DMS114 treated with DMSO at 0.1 percent for 48 hours (cell line): ENCODE measurements around the gene KRTAP5-6.
"Not testable (repeated sequence)": the region's sequence is repeated elsewhere in the genome, so short reads cannot be mapped to it uniquely, and the experiment has no call there.

Experiments
- DNase-seq: peaks from one replicate; lab custom pipeline; 2025; ENCODE audit not compliant: unreplicated experiment; lab: John Stamatoyannopoulos, UW

Gene KRTAP5-6

GRCh38 chr11:1661454-1662269 is 35.3 kb upstream of the KRTAP5-6 start:
- not testable (repeated sequence) for DNase-seq

GRCh38 chr11:1662699-1663283 is 34.2 kb upstream of the KRTAP5-6 start:
- DNase-seq = not testable (repeated sequence)

GRCh38 chr11:1665313-1665712 is 31.7 kb upstream of the KRTAP5-6 start:
- no peak for DNase-seq

GRCh38 chr11:1667121-1667850 is 29.7 kb upstream of the KRTAP5-6 start:
- DNase-seq = no peak

- no peak for DNase-seq
Observed at GRCh38 chr11:1667906-1668305, 29.1 kb upstream of the KRTAP5-6 start.

- no peak for DNase-seq
Observed at GRCh38 chr11:1668911-1669473, 28.0 kb upstream of the KRTAP5-6 start.

GRCh38 chr11:1669546-1670218 is 27.3 kb upstream of the KRTAP5-6 start:
- DNase-seq = no peak

- not testable (repeated sequence) for DNase-seq
Observed at GRCh38 chr11:1670457-1670856, 26.5 kb upstream of the KRTAP5-6 start.

- DNase-seq = no peak
Observed at GRCh38 chr11:1670905-1671371, 26.1 kb upstream of the KRTAP5-6 start.

- no peak for DNase-seq
Observed at GRCh38 chr11:1671658-1672057, 25.3 kb upstream of the KRTAP5-6 start.

- no peak for DNase-seq
Observed at GRCh38 chr11:1672613-1673350, 24.2 kb upstream of the KRTAP5-6 start.

- no peak for DNase-seq
Observed at GRCh38 chr11:1673446-1674172, 23.4 kb upstream of the KRTAP5-6 start.

GRCh38 chr11:1674173-1675131 is 22.5 kb upstream of the KRTAP5-6 start:
- no peak for DNase-seq

GRCh38 chr11:1675536-1676228 is 21.3 kb upstream of the KRTAP5-6 start:
- no peak for DNase-seq

GRCh38 chr11:1676229-1676740 is 20.7 kb upstream of the KRTAP5-6 start:
- DNase-seq = no peak

- no peak for DNase-seq
Observed at GRCh38 chr11:1679881-1680280, 17.1 kb upstream of the KRTAP5-6 start.

GRCh38 chr11:1682225-1682905 is 14.6 kb upstream of the KRTAP5-6 start:
- no peak for DNase-seq
